MCF 10A (cell line): Measurements from ENCODE around the gene TEX19. TPM values are rescaled to one million over a fixed set of nuclear protein-coding genes. Genes with fewer than 3 reads are reported as not detected.
"Not testable (repeated sequence)": the region's sequence is repeated elsewhere in the genome, so short reads cannot be mapped to it uniquely, and the experiment has no call there.

Source experiments
- BruUV-seq: library from RNA; stranded (reverse); fragments of 400-500 nt; replicated peaks from 2 replicates; lab custom pipeline; 2021; lab: Mats Ljungman, UMichigan
- CTCF ChIA-PET: fragments of 300-600 bp; sonication (Branson Sonifier 250); formaldehyde crosslinking; extraction: SDS; loops from one replicate; lab custom pipeline; 2021; ENCODE audit warnings: antibody characterized with exemption, inconsistent platforms; lab: Yijun Ruan, JAX
- POLR2A ChIA-PET: fragments of 300-600, 350-650 bp; sonication (Branson Sonifier 250); formaldehyde crosslinking; extraction: SDS; loops from one replicate; lab custom pipeline; 2020; ENCODE audit warnings: antibody characterized with exemption, inconsistent platforms; lab: Yijun Ruan, JAX
- DNase-seq: peaks from one replicate; pipeline ENCODE4 v3.0.0-alpha.2; 2018; ENCODE audit not compliant: unreplicated experiment
- H3K27ac Mint-ChIP-seq: one replicate; pipeline ENCODE4 v1.8.0; 2022; ENCODE audit warnings: mild to moderate bottlenecking, low read depth, mixed read lengths; ENCODE audit not compliant: unreplicated experiment
- H3K27me3 Mint-ChIP-seq: one replicate; pipeline ENCODE4 v1.8.0; 2022; ENCODE audit warnings: mixed read lengths; ENCODE audit not compliant: insufficient read depth, unreplicated experiment
- H3K36me3 Mint-ChIP-seq: one replicate; pipeline ENCODE4 v1.8.0; 2022; ENCODE audit warnings: mild to moderate bottlenecking, moderate library complexity, mixed read lengths; ENCODE audit not compliant: insufficient read depth, unreplicated experiment
- H3K4me1 Mint-ChIP-seq: one replicate; pipeline ENCODE4 v1.8.0; 2022; ENCODE audit warnings: mixed read lengths; ENCODE audit not compliant: insufficient read depth, unreplicated experiment
- H3K4me3 Mint-ChIP-seq: one replicate; pipeline ENCODE4 v1.8.0; 2022; ENCODE audit warnings: mild to moderate bottlenecking, moderate library complexity, mixed read lengths; ENCODE audit not compliant: unreplicated experiment
- H3K9me3 Mint-ChIP-seq: one replicate; pipeline ENCODE4 v1.8.0; 2022; ENCODE audit warnings: mixed read lengths; ENCODE audit not compliant: unreplicated experiment
- intact Hi-C: fragments of 100-400 bp; cut with micrococcal nuclease; formaldehyde crosslinking; loops from 2 replicates; pipeline ENCODE4 v1.14.1; 2022
- total RNA-seq: library from RNA; stranded (reverse); gene quantifications from 2 replicates; pipeline ENCODE4 v1.2.3, GENCODE V29; 2022
- TF ChIP-seq, protein P1 (sequence below): fragments of 200-600 bp; IDR thresholded peaks from one replicate; pipeline ENCODE4 v1.8.0; 2022; ENCODE audit warnings: antibody characterized with exemption, mild to moderate bottlenecking; ENCODE audit not compliant: unreplicated experiment

Gene TEX19
- total RNA-seq, 1 experiment from 2014 or later = not detected

GRCh38 chr17:82377924-82378740 is 19.1 kb downstream of the TEX19 start:
- Mint-ChIP-seq H3K27me3 (peaks cover 35% of the 10 kb centered on the region), H3K36me3 (no peaks in the 10 kb centered on the region), H3K4me1 (peaks cover 11% of the 10 kb centered on the region), H3K9me3 (no peaks in the 10 kb centered on the region), H3K4me3 (no peak overlapping the region), H3K27ac (no peak overlapping the region)
- DNase-seq = no peak
- ChIA-PET POLR2A (interaction anchor here (0.7 kb wide), 1 partner anchor 151 kb away, joined by 4 read pairs; no protein-coding TSS in a partner anchor), CTCF (no interaction called here)
- BruUV-seq = no TSS peak
- TF ChIP-seq, protein P1, sequence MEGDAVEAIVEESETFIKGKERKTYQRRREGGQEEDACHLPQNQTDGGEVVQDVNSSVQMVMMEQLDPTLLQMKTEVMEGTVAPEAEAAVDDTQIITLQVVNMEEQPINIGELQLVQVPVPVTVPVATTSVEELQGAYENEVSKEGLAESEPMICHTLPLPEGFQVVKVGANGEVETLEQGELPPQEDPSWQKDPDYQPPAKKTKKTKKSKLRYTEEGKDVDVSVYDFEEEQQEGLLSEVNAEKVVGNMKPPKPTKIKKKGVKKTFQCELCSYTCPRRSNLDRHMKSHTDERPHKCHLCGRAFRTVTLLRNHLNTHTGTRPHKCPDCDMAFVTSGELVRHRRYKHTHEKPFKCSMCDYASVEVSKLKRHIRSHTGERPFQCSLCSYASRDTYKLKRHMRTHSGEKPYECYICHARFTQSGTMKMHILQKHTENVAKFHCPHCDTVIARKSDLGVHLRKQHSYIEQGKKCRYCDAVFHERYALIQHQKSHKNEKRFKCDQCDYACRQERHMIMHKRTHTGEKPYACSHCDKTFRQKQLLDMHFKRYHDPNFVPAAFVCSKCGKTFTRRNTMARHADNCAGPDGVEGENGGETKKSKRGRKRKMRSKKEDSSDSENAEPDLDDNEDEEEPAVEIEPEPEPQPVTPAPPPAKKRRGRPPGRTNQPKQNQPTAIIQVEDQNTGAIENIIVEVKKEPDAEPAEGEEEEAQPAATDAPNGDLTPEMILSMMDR = no peak
- intact Hi-C loops = no loop called here

GRCh38 chr17:82378741-82379021 is 19.6 kb downstream of the TEX19 start:
- Mint-ChIP-seq H3K4me3 (no peak overlapping the region), H3K9me3 (no peaks in the 10 kb centered on the region), H3K4me1 (peaks cover 11% of the 10 kb centered on the region), H3K36me3 (no peaks in the 10 kb centered on the region), H3K27me3 (peaks cover 35% of the 10 kb centered on the region), H3K27ac (no peak overlapping the region)
- intact Hi-C loops = no loop called here
- no peak for DNase-seq
- BruUV-seq = no TSS peak
- TF ChIP-seq, protein P1 = no peak
- POLR2A ChIA-PET = no interaction called here
- CTCF ChIA-PET = no interaction called here

GRCh38 chr17:82380860-82381702 is 22.0 kb downstream of the TEX19 start:
- Mint-ChIP-seq H3K9me3 (no peaks in the 10 kb centered on the region), H3K27me3 (peaks cover 35% of the 10 kb centered on the region), H3K27ac (no peak overlapping the region), H3K4me1 (peaks cover 11% of the 10 kb centered on the region), H3K36me3 (no peaks in the 10 kb centered on the region), H3K4me3 (peak overlapping the region; percentile 6)
- POLR2A ChIA-PET = interaction anchor here (1.5 kb wide), 1 partner anchor 23 kb away, joined by 3 read pairs; no protein-coding TSS in a partner anchor
- DNase-seq = no peak
- CTCF ChIA-PET = interaction anchor here (0.7 kb wide), 1 partner anchor 172 kb away, joined by 3 read pairs; no protein-coding TSS in a partner anchor
- BruUV-seq = no TSS peak
- intact Hi-C loops = loop anchor here (10.0 kb wide), 1 partner anchor 174 kb away; no protein-coding TSS in a partner anchor
- TF ChIP-seq, protein P1 = no peak

- POLR2A ChIA-PET = interaction anchor here (1.5 kb wide), 1 partner anchor 23 kb away, joined by 3 read pairs; no protein-coding TSS in a partner anchor
- Mint-ChIP-seq H3K4me1 (peaks cover 11% of the 10 kb centered on the region), H3K27me3 (peaks cover 35% of the 10 kb centered on the region)
- not testable (repeated sequence) for DNase-seq, H3K9me3 Mint-ChIP-seq, H3K4me3 Mint-ChIP-seq, BruUV-seq, H3K36me3 Mint-ChIP-seq, H3K27ac Mint-ChIP-seq
- intact Hi-C loops = loop anchor here (10.0 kb wide), 1 partner anchor 173 kb away; no protein-coding TSS in a partner anchor
- CTCF ChIA-PET = interaction anchor here (0.6 to 0.7 kb wide), 2 partner anchors 172 to 394 kb away, joined by 3 to 4 read pairs; no protein-coding TSS in a partner anchor
Observed at GRCh38 chr17:82381703-82382009, 22.6 kb downstream of the TEX19 start.

DNA sequence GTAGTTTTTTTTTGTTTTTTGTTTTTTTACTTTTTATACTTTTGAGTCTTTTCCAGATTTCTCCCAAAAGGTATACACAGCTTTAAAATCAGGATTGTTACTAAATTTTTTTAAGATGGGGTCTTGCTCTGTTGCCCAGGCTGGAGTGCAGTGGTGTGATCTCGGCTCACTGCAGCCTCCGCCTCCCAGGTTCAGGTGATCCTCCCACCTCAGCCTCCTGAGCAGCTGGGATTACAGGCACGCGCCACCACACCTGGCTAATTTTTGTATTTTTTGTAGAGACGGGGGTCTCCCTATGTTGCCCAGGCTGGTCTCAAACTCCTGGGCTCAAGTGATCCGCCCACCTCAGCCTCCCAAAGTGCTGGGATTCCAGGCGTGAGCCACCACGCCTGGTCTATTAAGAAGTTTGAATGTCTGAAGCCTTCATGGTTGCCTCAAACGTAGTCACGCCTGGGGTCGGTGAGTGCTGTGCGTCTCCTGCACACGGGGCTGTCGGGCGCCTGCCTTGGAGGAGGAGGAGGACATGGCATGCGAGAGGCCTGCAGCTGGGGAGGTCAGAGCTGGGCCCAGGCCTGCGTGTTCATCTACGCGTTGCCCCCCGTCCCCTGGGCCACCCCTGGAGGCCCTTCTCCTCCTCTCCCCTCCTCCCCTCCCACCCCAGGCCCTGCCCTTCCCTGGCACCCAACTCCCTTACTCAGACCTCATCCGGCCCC is 23.3 kb downstream of the TEX19 start:
- H3K4me3 Mint-ChIP-seq, POLR2A ChIA-PET, H3K36me3 Mint-ChIP-seq, BruUV-seq, H3K27ac Mint-ChIP-seq, H3K9me3 Mint-ChIP-seq, DNase-seq: not testable (repeated sequence)
- H3K4me1 Mint-ChIP-seq = peaks cover 12% of the 10 kb centered on the region
- H3K27me3 Mint-ChIP-seq = peaks cover 37% of the 10 kb centered on the region
- intact Hi-C loops = loop anchor here (10.0 kb wide), 1 partner anchor 172 kb away; no protein-coding TSS in a partner anchor
- CTCF ChIA-PET = interaction anchor here (0.6 kb wide), 1 partner anchor 393 kb away, joined by 4 read pairs; no protein-coding TSS in a partner anchor
